Activated CD8-positive, alpha-beta memory T cell treated with anti-CD3 and anti-CD28 coated beads for 4 hours (primary cell): ENCODE data around the gene UBR7.

Source experiments
- DNase-seq, 2 donors: peaks; one replicate each; pipeline ENCODE4 v3.0.0-alpha.2; 2020; ENCODE audit warnings: low read depth in 2 of 2

The UBR7 gene

GRCh38 chr14:93249128-93249831, 42.2 kb downstream of the UBR7 start:
- DNase-seq: no peak

GRCh38 chr14:93262446-93262845, 55.4 kb downstream of the UBR7 start:
- no peak for DNase-seq

DNA sequence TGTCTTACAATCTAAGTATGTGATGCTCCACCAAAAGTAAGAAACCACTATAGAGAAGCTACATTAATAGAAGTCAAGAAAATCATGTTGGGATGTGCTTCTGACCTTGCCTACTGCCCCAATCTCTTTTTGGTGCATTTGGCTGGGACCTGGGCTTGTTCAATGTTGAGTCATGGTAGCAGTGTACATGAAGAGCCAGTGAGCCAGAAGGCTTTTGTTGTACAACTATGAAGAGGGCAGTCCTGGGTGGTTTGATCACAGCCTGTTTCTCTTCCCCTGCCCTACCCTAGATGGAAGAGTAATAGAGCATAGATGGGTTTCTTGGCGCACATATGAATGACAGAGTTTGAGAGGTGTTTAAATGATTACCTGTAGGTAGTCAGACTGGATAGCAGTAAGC, 56.4 kb downstream of the UBR7 start:
- no peak for DNase-seq

GRCh38 chr14:93266127-93266526, 59.1 kb downstream of the UBR7 start:
- no peak for DNase-seq

GRCh38 chr14:93267149-93267711, 60.2 kb downstream of the UBR7 start:
- no peak for DNase-seq

- DNase-seq: no peak
Observed at GRCh38 chr14:93268406-93268805, 61.4 kb downstream of the UBR7 start.

- no peak for DNase-seq
Observed at GRCh38 chr14:93269341-93270068, 62.4 kb downstream of the UBR7 start.

GRCh38 chr14:93271111-93271510, 64.1 kb downstream of the UBR7 start:
- DNase-seq: no peak

DNA sequence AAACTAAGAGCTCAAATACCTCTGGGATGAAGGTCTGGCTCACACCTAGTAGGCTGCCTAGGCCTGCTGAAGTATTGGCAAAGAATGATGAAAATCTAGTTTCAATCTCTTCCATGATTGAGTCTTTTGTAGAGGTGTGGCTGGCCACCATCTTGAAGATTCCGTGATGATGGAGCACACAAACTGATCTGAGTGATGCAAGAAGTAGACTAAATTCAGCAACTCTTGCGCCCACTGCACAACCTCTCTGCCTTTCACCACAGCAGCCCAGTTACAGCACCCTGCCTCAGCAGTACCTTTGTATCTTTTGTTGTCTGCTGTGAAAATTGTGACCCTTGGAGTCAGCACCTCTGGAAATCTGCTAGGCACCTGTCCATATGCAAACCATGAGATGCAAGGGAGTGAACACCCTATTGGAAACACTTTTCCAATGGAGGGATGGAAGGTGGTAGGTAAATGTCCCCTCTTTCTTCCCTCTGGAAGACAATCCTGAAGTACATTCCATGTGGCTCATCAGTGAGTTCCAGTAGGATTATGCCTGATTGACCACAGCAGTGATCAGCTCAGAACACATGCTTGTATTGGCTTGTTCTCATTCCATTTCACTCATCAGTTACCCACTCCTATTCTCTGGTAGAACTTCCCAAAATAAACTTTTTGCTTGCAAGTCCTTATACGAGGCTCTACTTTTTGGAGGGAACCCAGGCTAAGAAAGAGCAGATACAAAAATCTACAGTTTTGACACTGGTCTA, 67.2 kb downstream of the UBR7 start:
- no peak for DNase-seq

DNA sequence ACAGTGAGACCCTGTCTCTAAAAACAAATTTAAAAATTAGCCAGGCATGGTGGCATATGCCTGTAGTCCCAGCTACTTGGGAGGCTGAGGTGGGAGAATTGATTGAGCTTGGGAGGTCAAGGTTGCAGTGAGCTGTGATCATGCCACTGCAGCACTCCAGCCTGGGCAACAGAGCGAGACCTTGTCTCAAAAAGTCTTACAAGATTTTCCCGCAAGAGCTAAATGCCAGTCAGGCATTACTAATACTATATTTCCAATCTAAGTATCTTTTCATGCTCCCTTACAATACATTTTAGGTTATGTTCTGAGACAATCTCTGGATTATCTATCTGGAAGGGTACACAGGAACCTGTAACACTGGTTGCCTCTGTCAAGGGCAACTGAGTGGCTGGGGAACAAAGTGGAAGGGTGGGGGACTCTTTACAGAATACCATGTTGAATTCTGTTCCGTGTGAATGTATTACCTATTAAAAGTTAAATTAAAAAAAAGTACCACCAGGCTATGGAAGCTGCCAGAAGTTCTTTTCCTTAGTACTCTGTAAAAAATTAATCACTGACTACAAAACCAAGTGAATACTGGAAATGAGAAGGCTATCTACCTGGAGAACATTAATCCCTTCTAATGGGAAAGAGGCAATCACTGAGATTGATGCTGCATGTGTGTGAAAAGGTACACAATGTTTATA, 69.1 kb downstream of the UBR7 start:
- no peak for DNase-seq
